ENCODE data around the gene B4GALNT2.
"Not testable (repeated sequence)": the region's sequence is repeated elsewhere in the genome, so short reads cannot be mapped to it uniquely, and the experiment has no call there.

B4GALNT2 gene

GRCh38 chr17:49121696-49122292, 10.8 kb upstream of the B4GALNT2 start:
- DNase-seq = no peak

- no peak for DNase-seq
Measured at GRCh38 chr17:49122566-49122965, 10.0 kb upstream of the B4GALNT2 start.

- DNase-seq = no peak
Measured at GRCh38 chr17:49123061-49123460, 9.5 kb upstream of the B4GALNT2 start.

- DNase-seq = no peak
Measured at GRCh38 chr17:49125449-49125848, 7.1 kb upstream of the B4GALNT2 start.

- not testable (repeated sequence) for DNase-seq
Measured at GRCh38 chr17:49126183-49126859, 6.2 kb upstream of the B4GALNT2 start.

GRCh38 chr17:49129359-49129950, 3.1 kb upstream of the B4GALNT2 start:
- not testable (repeated sequence) for DNase-seq

GRCh38 chr17:49130891-49131290, 1.7 kb upstream of the B4GALNT2 start:
- DNase-seq = no peak

GRCh38 chr17:49132317-49132698, 261 bp upstream of the B4GALNT2 start:
- no peak for DNase-seq

- no peak for DNase-seq
Measured at GRCh38 chr17:49136335-49136734, 3.8 kb downstream of the B4GALNT2 start.

GRCh38 chr17:49145654-49146053, 13.1 kb downstream of the B4GALNT2 start:
- not testable (repeated sequence) for DNase-seq

GRCh38 chr17:49146620-49147306, 14.2 kb downstream of the B4GALNT2 start:
- no peak for DNase-seq

GRCh38 chr17:49148171-49148570, 15.6 kb downstream of the B4GALNT2 start:
- no peak for DNase-seq

GRCh38 chr17:49151996-49152395, 19.4 kb downstream of the B4GALNT2 start:
- no peak for DNase-seq

GRCh38 chr17:49156256-49156655, 23.7 kb downstream of the B4GALNT2 start:
- no peak for DNase-seq

- no peak for DNase-seq
Measured at GRCh38 chr17:49157784-49158183, 25.2 kb downstream of the B4GALNT2 start.

- no peak for DNase-seq
Measured at GRCh38 chr17:49162866-49163265, 30.3 kb downstream of the B4GALNT2 start.

GRCh38 chr17:49165143-49165542, 32.6 kb downstream of the B4GALNT2 start:
- DNase-seq = no peak

- DNase-seq = no peak
Measured at GRCh38 chr17:49168706-49169105, 36.1 kb downstream of the B4GALNT2 start.

GRCh38 chr17:49170216-49170615, 37.6 kb downstream of the B4GALNT2 start:
- DNase-seq = no peak

GRCh38 chr17:49170711-49171110, 38.1 kb downstream of the B4GALNT2 start:
- DNase-seq = not testable (repeated sequence)

GRCh38 chr17:49175978-49176377, 43.4 kb downstream of the B4GALNT2 start:
- DNase-seq = not testable (repeated sequence)

- DNase-seq = peak; percentile 47 to 65
Measured at GRCh38 chr17:49180303-49180702, 47.7 kb downstream of the B4GALNT2 start.

- no peak for DNase-seq
Measured at GRCh38 chr17:49180998-49181635, 48.5 kb downstream of the B4GALNT2 start.
